ENCODE measurements around the gene MFSD6. TPM values are rescaled to one million over a fixed set of nuclear protein-coding genes. Genes with fewer than 3 reads are reported as not detected.

MFSD6 gene
- polyA plus RNA-seq, 1 donor from 2014 or later: 11.8 TPM

GRCh38 chr2:190362894-190363293, 45.3 kb upstream of the MFSD6 start:
- no peaks in the 10 kb centered on the region for H3K9me3 ChIP-seq (ENCODE audit: low read length)
- no peak for TF ChIP-seq TAF1 (IDR thresholded peaks at IDR 0.05; ENCODE audit: low read depth)
- no peak for TF ChIP-seq POLR2AphosphoS5 (IDR thresholded peaks at IDR 0.05)
- TF ChIP-seq SMC3 (conservative IDR thresholded peaks at IDR 0.05; ENCODE audit: poor library complexity): no peak
- TF ChIP-seq MXI1 (conservative IDR thresholded peaks at IDR 0.05; ENCODE audit: poor library complexity, severe bottlenecking): no peak
- TF ChIP-seq RAD21 (conservative IDR thresholded peaks at IDR 0.05): no peak
- TF ChIP-seq, protein P1, sequence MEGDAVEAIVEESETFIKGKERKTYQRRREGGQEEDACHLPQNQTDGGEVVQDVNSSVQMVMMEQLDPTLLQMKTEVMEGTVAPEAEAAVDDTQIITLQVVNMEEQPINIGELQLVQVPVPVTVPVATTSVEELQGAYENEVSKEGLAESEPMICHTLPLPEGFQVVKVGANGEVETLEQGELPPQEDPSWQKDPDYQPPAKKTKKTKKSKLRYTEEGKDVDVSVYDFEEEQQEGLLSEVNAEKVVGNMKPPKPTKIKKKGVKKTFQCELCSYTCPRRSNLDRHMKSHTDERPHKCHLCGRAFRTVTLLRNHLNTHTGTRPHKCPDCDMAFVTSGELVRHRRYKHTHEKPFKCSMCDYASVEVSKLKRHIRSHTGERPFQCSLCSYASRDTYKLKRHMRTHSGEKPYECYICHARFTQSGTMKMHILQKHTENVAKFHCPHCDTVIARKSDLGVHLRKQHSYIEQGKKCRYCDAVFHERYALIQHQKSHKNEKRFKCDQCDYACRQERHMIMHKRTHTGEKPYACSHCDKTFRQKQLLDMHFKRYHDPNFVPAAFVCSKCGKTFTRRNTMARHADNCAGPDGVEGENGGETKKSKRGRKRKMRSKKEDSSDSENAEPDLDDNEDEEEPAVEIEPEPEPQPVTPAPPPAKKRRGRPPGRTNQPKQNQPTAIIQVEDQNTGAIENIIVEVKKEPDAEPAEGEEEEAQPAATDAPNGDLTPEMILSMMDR (IDR thresholded peaks at IDR 0.05; ENCODE audit: poor library complexity, severe bottlenecking): no peak
- no peak for TF ChIP-seq EZH2 (IDR thresholded peaks at IDR 0.05; ENCODE audit: borderline replicate concordance, insufficient read depth, low read length, poor library complexity, severe bottlenecking)
- no peak for TF ChIP-seq EP300 (conservative IDR thresholded peaks at IDR 0.05; ENCODE audit: poor library complexity, severe bottlenecking)
- TF ChIP-seq, protein P2, sequence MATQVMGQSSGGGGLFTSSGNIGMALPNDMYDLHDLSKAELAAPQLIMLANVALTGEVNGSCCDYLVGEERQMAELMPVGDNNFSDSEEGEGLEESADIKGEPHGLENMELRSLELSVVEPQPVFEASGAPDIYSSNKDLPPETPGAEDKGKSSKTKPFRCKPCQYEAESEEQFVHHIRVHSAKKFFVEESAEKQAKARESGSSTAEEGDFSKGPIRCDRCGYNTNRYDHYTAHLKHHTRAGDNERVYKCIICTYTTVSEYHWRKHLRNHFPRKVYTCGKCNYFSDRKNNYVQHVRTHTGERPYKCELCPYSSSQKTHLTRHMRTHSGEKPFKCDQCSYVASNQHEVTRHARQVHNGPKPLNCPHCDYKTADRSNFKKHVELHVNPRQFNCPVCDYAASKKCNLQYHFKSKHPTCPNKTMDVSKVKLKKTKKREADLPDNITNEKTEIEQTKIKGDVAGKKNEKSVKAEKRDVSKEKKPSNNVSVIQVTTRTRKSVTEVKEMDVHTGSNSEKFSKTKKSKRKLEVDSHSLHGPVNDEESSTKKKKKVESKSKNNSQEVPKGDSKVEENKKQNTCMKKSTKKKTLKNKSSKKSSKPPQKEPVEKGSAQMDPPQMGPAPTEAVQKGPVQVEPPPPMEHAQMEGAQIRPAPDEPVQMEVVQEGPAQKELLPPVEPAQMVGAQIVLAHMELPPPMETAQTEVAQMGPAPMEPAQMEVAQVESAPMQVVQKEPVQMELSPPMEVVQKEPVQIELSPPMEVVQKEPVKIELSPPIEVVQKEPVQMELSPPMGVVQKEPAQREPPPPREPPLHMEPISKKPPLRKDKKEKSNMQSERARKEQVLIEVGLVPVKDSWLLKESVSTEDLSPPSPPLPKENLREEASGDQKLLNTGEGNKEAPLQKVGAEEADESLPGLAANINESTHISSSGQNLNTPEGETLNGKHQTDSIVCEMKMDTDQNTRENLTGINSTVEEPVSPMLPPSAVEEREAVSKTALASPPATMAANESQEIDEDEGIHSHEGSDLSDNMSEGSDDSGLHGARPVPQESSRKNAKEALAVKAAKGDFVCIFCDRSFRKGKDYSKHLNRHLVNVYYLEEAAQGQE (IDR thresholded peaks at IDR 0.05; ENCODE audit: borderline replicate concordance): no peak
- no peaks in the 10 kb centered on the region for H3K9me2 ChIP-seq (ENCODE audit: insufficient read depth, low read length)
- H3K4me3 ChIP-seq (ENCODE audit: low read length): no peak overlapping the region
- H3K4me2 ChIP-seq (ENCODE audit: low read length): no peak overlapping the region
- no peak overlapping the region for H3K9ac ChIP-seq (ENCODE audit: low read length)
- no peaks in the 10 kb centered on the region for H3K79me2 ChIP-seq (replicated peaks; ENCODE audit: insufficient read depth, low read length)
- no peak overlapping the region for H3K27ac ChIP-seq (ENCODE audit: low read length)
- no peaks in the 10 kb centered on the region for H4K20me1 ChIP-seq (ENCODE audit: insufficient read depth)
- H3K27me3 ChIP-seq (ENCODE audit: insufficient read depth, low read depth, low read length): no peaks in the 10 kb centered on the region
- H3K36me3 ChIP-seq (ENCODE audit: insufficient read depth, low read length): no peaks in the 10 kb centered on the region
- no peaks in the 10 kb centered on the region for H3F3A ChIP-seq (ENCODE audit: insufficient read depth, low read length, poor library complexity, severe bottlenecking)
- H2AFZ ChIP-seq (ENCODE audit: low read depth, low read length): no peak overlapping the region

GRCh38 chr2:190365499-190366204, 42.5 kb upstream of the MFSD6 start:
- Histone ChIP-seq H3K4me2 (ENCODE audit: low read length) (no peak overlapping the region), H2AFZ (ENCODE audit: low read depth, low read length) (no peak overlapping the region), H3K27ac (ENCODE audit: low read length) (no peak overlapping the region), H3K9me2 (ENCODE audit: insufficient read depth, low read length) (no peaks in the 10 kb centered on the region), H3K79me2 (replicated peaks; ENCODE audit: insufficient read depth, low read length) (no peaks in the 10 kb centered on the region), H3K36me3 (ENCODE audit: insufficient read depth, low read length) (no peaks in the 10 kb centered on the region), H3F3A (ENCODE audit: insufficient read depth, low read length, poor library complexity, severe bottlenecking) (no peaks in the 10 kb centered on the region), H3K4me3 (ENCODE audit: low read length) (no peak overlapping the region), H4K20me1 (ENCODE audit: insufficient read depth) (no peaks in the 10 kb centered on the region), H3K9me3 (ENCODE audit: low read length) (no peaks in the 10 kb centered on the region), H3K27me3 (ENCODE audit: insufficient read depth, low read depth, low read length) (no peaks in the 10 kb centered on the region), H3K9ac (ENCODE audit: low read length) (no peak overlapping the region)
- no peak for TF ChIP-seq MXI1 (conservative IDR thresholded peaks at IDR 0.05; ENCODE audit: poor library complexity, severe bottlenecking)
- TF ChIP-seq, protein P2 (IDR thresholded peaks at IDR 0.05; ENCODE audit: borderline replicate concordance): no peak
- no peak for TF ChIP-seq EP300 (conservative IDR thresholded peaks at IDR 0.05; ENCODE audit: poor library complexity, severe bottlenecking)
- TF ChIP-seq SMC3 (conservative IDR thresholded peaks at IDR 0.05; ENCODE audit: poor library complexity): no peak
- TF ChIP-seq POLR2AphosphoS5 (IDR thresholded peaks at IDR 0.05): no peak
- no peak for TF ChIP-seq TAF1 (IDR thresholded peaks at IDR 0.05; ENCODE audit: low read depth)
- TF ChIP-seq EZH2 (IDR thresholded peaks at IDR 0.05; ENCODE audit: borderline replicate concordance, insufficient read depth, low read length, poor library complexity, severe bottlenecking): no peak
- TF ChIP-seq, protein P1 (IDR thresholded peaks at IDR 0.05; ENCODE audit: poor library complexity, severe bottlenecking): no peak
- TF ChIP-seq RAD21 (conservative IDR thresholded peaks at IDR 0.05): no peak

Measured in neural cell (in vitro differentiated cells).